Kidney (tissue), 14 donors: ENCODE results near the gene DDO. TPM values are rescaled to one million over a fixed set of nuclear protein-coding genes. Genes with fewer than 3 reads are reported as not detected.

Experiments used
- DNase-seq, 5 donors: peaks; one replicate each; pipeline ENCODE4 v3.0.0-alpha.2; 2013 to 2020
- FAIRE-seq: peaks from 2 replicates; lab custom pipeline; 2012; peaks lifted over from hg19 to GRCh38; lab: Jason Lieb, UNC
- H3K27ac ChIP-seq, 2 donors: one replicate each; pipeline ENCODE4 v1.7.0; 2013; ENCODE audit warnings: low read depth in 2 of 2, low read length in 2 of 2, inconsistent platforms in 1 of 2
- H3K27me3 ChIP-seq: one replicate; pipeline ENCODE4 v1.7.1; 2013; ENCODE audit warnings: low read length, inconsistent platforms; ENCODE audit not compliant: control insufficient read depth, insufficient read depth
- H3K36me3 ChIP-seq, 3 donors: one replicate each; pipeline versions ENCODE4 v1.7.0 to v1.7.1; 2013; ENCODE audit warnings: low read length in 3 of 3, control low read depth in 1 of 3, inconsistent platforms in 1 of 3; ENCODE audit not compliant: insufficient read depth in 3 of 3, control insufficient read depth in 2 of 3
- H3K4me1 ChIP-seq, 3 donors: one replicate each; pipeline versions ENCODE4 v1.7.0 to v1.7.1; 2013; ENCODE audit warnings: low read length in 3 of 3, inconsistent platforms in 1 of 3, low read depth in 1 of 3; ENCODE audit not compliant: control insufficient read depth in 2 of 3, insufficient read depth in 2 of 3
- H3K4me3 ChIP-seq, 3 donors: one replicate each; pipeline versions ENCODE4 v1.7.0 to v1.8.1; 2013; ENCODE audit warnings: low read length in 3 of 3, control low read depth in 1 of 3, inconsistent platforms in 1 of 3
- H3K9ac ChIP-seq, 3 donors: one replicate each; pipeline versions ENCODE4 v1.7.0 to v1.7.1; 2013; ENCODE audit warnings: low read length in 3 of 3, control low read depth in 1 of 3, inconsistent platforms in 1 of 3
- H3K9me3 ChIP-seq, 3 donors: one replicate each; pipeline versions ENCODE4 v1.7.0 to v1.7.1; 2013; ENCODE audit warnings: low read length in 3 of 3, control low read depth in 1 of 3, inconsistent platforms in 1 of 3; ENCODE audit not compliant: control insufficient read depth in 2 of 3, insufficient read depth in 1 of 3
- intact Hi-C: fragments of 100-400 bp; cut with DNase I; formaldehyde crosslinking; loops from one replicate; pipeline ENCODE4 v1.11.1; 2022
- polyA plus RNA-seq: library from polyadenylated mRNA; stranded (reverse); fragments of 350-450 nt; fragmentation: Illumina TruSeq; extraction: RNeasy Lipid Tissue Mini Kit (QIAGEN cat#74804); gene quantifications from one replicate; pipeline ENCODE4 v1.2.3, GENCODE V29; 2014; ENCODE audit warnings: low read depth, low replicate concordance; ENCODE audit not compliant: insufficient read depth
- total RNA-seq: library from RNA; stranded (reverse); fragmentation: NEBNext Ultra II Directional; extraction: Animal tissue kit (Norgen Biotek cat#: 25700); gene quantifications from one replicate; pipeline ENCODE4 v1.2.1, GENCODE V29; 2021
- TF ChIP-seq, protein P1 (sequence below): IDR thresholded peaks from 3 replicates; pipeline ENCODE4 v1.5.1; 2012; ENCODE audit warnings: mild to moderate bottlenecking, moderate library complexity, borderline replicate concordance; ENCODE audit not compliant: insufficient read depth; ENCODE audit errors: extremely low read depth
- donor health status: control.
- donor health status: control.
- donor health status: control.
- donor health status: control.
- donor health status: control.
- donor health status: DM: yes; HTN: yes; CAD: no.
- donor health status: Normal renal cell carcinoma (clear cell type).

DDO gene
- total and polyA plus RNA-seq, 2 donors from 2014 or later: 3.6 to 13.4 TPM

DNA sequence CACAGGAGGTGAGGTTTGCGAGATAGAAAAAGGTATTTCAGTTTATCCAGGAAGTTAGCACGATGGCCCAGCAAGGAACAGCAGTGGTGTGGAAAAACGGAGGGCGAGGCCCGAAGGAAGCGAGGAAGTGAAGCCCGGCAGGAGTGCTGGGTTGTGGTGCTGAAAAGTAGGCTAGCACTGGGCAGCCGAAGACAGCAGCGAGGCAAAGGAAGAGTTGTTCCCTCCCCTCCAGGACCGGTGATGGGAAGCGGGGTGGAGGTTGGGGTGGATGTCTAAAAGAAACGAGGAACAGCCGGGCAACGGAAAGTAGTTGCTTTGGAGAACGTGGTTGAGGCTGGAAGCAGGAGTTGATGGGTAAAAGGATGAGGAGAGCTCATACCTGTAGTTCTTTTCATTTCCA lies 58.6 kb downstream of the DDO start:
- intact Hi-C loops: no loop called here
- peak overlapping the region; percentile 20 to 77 for H3K27ac ChIP-seq
- TF ChIP-seq, protein P1, sequence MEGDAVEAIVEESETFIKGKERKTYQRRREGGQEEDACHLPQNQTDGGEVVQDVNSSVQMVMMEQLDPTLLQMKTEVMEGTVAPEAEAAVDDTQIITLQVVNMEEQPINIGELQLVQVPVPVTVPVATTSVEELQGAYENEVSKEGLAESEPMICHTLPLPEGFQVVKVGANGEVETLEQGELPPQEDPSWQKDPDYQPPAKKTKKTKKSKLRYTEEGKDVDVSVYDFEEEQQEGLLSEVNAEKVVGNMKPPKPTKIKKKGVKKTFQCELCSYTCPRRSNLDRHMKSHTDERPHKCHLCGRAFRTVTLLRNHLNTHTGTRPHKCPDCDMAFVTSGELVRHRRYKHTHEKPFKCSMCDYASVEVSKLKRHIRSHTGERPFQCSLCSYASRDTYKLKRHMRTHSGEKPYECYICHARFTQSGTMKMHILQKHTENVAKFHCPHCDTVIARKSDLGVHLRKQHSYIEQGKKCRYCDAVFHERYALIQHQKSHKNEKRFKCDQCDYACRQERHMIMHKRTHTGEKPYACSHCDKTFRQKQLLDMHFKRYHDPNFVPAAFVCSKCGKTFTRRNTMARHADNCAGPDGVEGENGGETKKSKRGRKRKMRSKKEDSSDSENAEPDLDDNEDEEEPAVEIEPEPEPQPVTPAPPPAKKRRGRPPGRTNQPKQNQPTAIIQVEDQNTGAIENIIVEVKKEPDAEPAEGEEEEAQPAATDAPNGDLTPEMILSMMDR: no peak
- peak in 3 of 5 donors; percentile 35 to 74 (median 43) for DNase-seq
- peaks cover 8 to 27% (median 13%) of the 10 kb centered on the region in 3 donors for H3K4me1 ChIP-seq
- no peak for FAIRE-seq
- no peaks in the 10 kb centered on the region for H3K36me3 ChIP-seq
- no peaks in the 10 kb centered on the region for H3K27me3 ChIP-seq
- peak overlapping the region in 1 of 3 donors; percentile 71 for H3K9ac ChIP-seq
- no peaks in the 10 kb centered on the region for H3K9me3 ChIP-seq
- peak overlapping the region; percentile 73 to 84 (median 78) for H3K4me3 ChIP-seq

DNA sequence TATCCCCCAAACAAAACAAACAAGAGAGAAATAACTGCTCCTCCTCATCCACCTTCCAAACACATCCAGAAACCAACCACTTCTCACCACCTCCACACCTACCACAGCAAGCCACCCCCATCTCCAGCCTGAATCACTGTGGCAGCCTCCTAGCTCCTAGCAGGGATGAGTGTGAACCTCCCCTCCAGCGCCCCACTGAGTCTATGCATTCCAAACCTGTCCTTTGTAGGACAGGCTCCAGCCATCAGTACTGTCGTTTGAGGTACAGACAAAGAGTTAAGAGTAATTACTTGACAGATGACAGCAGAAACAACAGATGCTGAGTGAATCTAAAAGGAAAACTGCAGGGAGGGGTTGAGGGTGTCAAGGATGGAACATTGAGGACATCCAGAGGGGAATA lies 59.6 kb downstream of the DDO start:
- TF ChIP-seq, protein P1: no peak
- peak overlapping the region in 1 of 3 donors; percentile 37 for H3K4me3 ChIP-seq
- no peak overlapping the region for H3K27ac ChIP-seq
- H3K4me1 ChIP-seq: peaks cover 6 to 27% (median 13%) of the 10 kb centered on the region in 3 donors
- H3K27me3 ChIP-seq: no peaks in the 10 kb centered on the region
- FAIRE-seq: no peak
- intact Hi-C loops: no loop called here
- no peaks in the 10 kb centered on the region for H3K9me3 ChIP-seq
- DNase-seq: peak in 1 of 5 donors; percentile 35
- H3K9ac ChIP-seq: peak overlapping the region in 1 of 3 donors; percentile 1
- no peaks in the 10 kb centered on the region for H3K36me3 ChIP-seq

DNA sequence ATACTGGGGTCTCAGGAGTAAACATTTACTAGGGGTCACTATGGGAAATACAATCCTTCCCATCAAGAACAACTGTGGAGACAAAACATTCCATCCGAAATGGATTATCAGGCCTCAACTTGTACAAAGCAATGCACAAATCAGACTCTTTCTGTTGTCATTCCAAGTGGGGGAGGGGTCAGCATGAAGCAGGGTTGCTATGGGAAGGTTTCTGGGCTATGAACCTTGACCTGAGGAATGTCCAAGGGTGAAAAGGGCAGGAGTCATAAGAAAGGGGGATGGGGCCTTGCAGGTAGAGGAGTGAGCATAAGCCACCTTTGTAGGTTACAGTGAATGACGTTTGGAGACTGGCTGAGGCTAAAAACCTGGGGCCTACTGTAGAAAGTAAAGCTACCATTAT lies 60.4 kb downstream of the DDO start:
- intact Hi-C loops: no loop called here
- no peaks in the 10 kb centered on the region for H3K9me3 ChIP-seq
- DNase-seq: peak in 3 of 5 donors; percentile 40 to 68 (median 49)
- peaks cover 6 to 27% (median 10%) of the 10 kb centered on the region in 3 donors for H3K4me1 ChIP-seq
- H3K4me3 ChIP-seq: peak overlapping the region in 1 of 3 donors; percentile 26
- no peaks in the 10 kb centered on the region for H3K36me3 ChIP-seq
- no peak for FAIRE-seq
- no peak overlapping the region for H3K9ac ChIP-seq
- H3K27ac ChIP-seq: no peak overlapping the region
- no peaks in the 10 kb centered on the region for H3K27me3 ChIP-seq
- TF ChIP-seq, protein P1: no peak

DNA sequence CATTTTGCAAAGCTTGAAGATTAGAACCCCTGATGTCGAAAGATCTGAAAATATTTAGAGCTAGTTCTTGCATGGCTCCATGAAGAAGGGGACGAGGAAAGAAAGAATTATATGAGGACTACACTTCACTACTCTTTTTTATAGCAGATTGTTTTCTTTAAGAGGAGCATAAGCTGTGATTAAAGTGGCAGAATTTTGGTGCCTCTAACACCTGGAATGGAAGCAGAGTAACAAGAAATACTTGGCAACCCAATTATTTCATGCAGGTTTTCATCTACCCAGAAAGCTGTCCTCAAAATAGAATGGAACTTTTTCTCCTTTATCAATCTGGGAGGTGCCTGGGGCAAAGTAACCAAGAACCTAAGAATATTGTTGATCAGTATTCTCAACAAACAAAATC lies 61.2 kb downstream of the DDO start:
- Histone ChIP-seq H3K27ac (no peak overlapping the region), H3K27me3 (no peaks in the 10 kb centered on the region), H3K9me3 (no peaks in the 10 kb centered on the region), H3K36me3 (no peaks in the 10 kb centered on the region), H3K9ac (no peak overlapping the region), H3K4me1 (peaks cover 6 to 26% (median 10%) of the 10 kb centered on the region in 3 donors), H3K4me3 (no peak overlapping the region)
- DNase-seq (no peak), FAIRE-seq (no peak)
- TF ChIP-seq, protein P1: no peak
- intact Hi-C loops: no loop called here
